Measurements from ENCODE around the gene NT5C3A. TPM values are rescaled to one million over a fixed set of nuclear protein-coding genes. Genes with fewer than 3 reads are reported as not detected.

The NT5C3A gene
- total RNA-seq, 1 experiment from 2014 or later, result 36.6 TPM

Other genes starting within 250 kb of the NT5C3A start
- gene KBTBD2, start 171.0 kb downstream of the NT5C3A start, total RNA-seq (2014; rRNA removed; shearing (Covaris generic); ENCODE audit: low replicate concordance), result 27.3 and 29.6 TPM in 2 replicates
- 298 and 315 TPM in 2 replicates for gene FKBP9, start 105.3 kb downstream of the NT5C3A start, total RNA-seq (2014; rRNA removed; shearing (Covaris generic); ENCODE audit: low replicate concordance)
- 11.0 and 39.8 TPM in 2 replicates for gene RP9, start 46.6 kb upstream of the NT5C3A start, total RNA-seq (2014; rRNA removed; shearing (Covaris generic); ENCODE audit: low replicate concordance)
- gene BBS9, start 66.8 kb upstream of the NT5C3A start, total RNA-seq (2014; rRNA removed; shearing (Covaris generic); ENCODE audit: low replicate concordance), result 13.4 and 14.3 TPM in 2 replicates